ENCODE data around the gene RPE65.
A peak's percentile ranks its signal among the peaks of the same experiment; 100 is the strongest.
"Not testable (repeated sequence)": the region's sequence is repeated elsewhere in the genome, so short reads cannot be mapped to it uniquely, and the experiment has no call there.

Gene RPE65

GRCh38 chr1:68449901-68450300 lies at the start of gene RPE65:
Gene RPE65, minus strand, starts transcription at chr1:68449954. Its CDS starts 49 bp downstream, at chr1:68449905.
- DNase-seq (ENCODE audit: low read depth), result no peak

- DNase-seq (ENCODE audit: low read depth), result no peak
These were observed 47.6 kb upstream of the RPE65 start for GRCh38 chr1:68497358-68497698.

GRCh38 chr1:68496680-68497357 lies 47.1 kb upstream of the RPE65 start, which contains the start of gene DEPDC1:
Gene DEPDC1, minus strand, starts transcription at chr1:68497082. Its CDS starts 83 bp downstream, at chr1:68496999.
- DNase-seq (ENCODE audit: low read depth), result peak; percentile 56

- DNase-seq (ENCODE audit: low read depth), result no peak
These were observed 46.4 kb upstream of the RPE65 start for GRCh38 chr1:68495968-68496679.

GRCh38 chr1:68495532-68495931 lies 45.8 kb upstream of the RPE65 start:
- DNase-seq (ENCODE audit: low read depth), result no peak

GRCh38 chr1:68493193-68493592 lies 43.4 kb upstream of the RPE65 start:
- DNase-seq (ENCODE audit: low read depth), result no peak

GRCh38 chr1:68492255-68492654 lies 42.5 kb upstream of the RPE65 start:
- DNase-seq (ENCODE audit: low read depth), result not testable (repeated sequence)

- DNase-seq (ENCODE audit: low read depth), result no peak
These were observed 40.4 kb upstream of the RPE65 start for GRCh38 chr1:68490046-68490651.

GRCh38 chr1:68485431-68486022 lies 35.8 kb upstream of the RPE65 start:
- DNase-seq (ENCODE audit: low read depth), result no peak

- DNase-seq (ENCODE audit: low read depth), result no peak
These were observed 34.9 kb upstream of the RPE65 start for GRCh38 chr1:68484618-68485017.

- no peak for DNase-seq (ENCODE audit: low read depth)
These were observed 31.3 kb upstream of the RPE65 start for GRCh38 chr1:68481041-68481440.

- DNase-seq (ENCODE audit: low read depth), result no peak
These were observed 29.7 kb upstream of the RPE65 start for GRCh38 chr1:68479501-68479900.

- DNase-seq (ENCODE audit: low read depth), result no peak
These were observed 28.9 kb upstream of the RPE65 start for GRCh38 chr1:68478662-68479061.

- not testable (repeated sequence) for DNase-seq (ENCODE audit: low read depth)
These were observed 26.9 kb upstream of the RPE65 start for GRCh38 chr1:68476626-68477025.

GRCh38 chr1:68473060-68473459 lies 23.3 kb upstream of the RPE65 start:
- no peak for DNase-seq (ENCODE audit: low read depth)

- DNase-seq (ENCODE audit: low read depth), result no peak
These were observed 20.7 kb upstream of the RPE65 start for GRCh38 chr1:68470388-68470970.

- no peak for DNase-seq (ENCODE audit: low read depth)
These were observed 15.1 kb upstream of the RPE65 start for GRCh38 chr1:68464891-68465290.

- DNase-seq (ENCODE audit: low read depth), result no peak
These were observed 11.2 kb upstream of the RPE65 start for GRCh38 chr1:68460935-68461334.

GRCh38 chr1:68459796-68460195 lies 10.0 kb upstream of the RPE65 start:
- no peak for DNase-seq (ENCODE audit: low read depth)

GRCh38 chr1:68459091-68459490 lies 9.3 kb upstream of the RPE65 start:
- no peak for DNase-seq (ENCODE audit: low read depth)

GRCh38 chr1:68456202-68456601 lies 6.4 kb upstream of the RPE65 start:
- no peak for DNase-seq (ENCODE audit: low read depth)

GRCh38 chr1:68454534-68454933 lies 4.8 kb upstream of the RPE65 start:
- no peak for DNase-seq (ENCODE audit: low read depth)
